Activated CD8-positive, alpha-beta memory T cell treated with anti-CD3 and anti-CD28 coated beads for 1 hour (primary cell): ENCODE results near the gene SRCAP.
A peak's percentile ranks its signal among the peaks of the same experiment; 100 is the strongest.

ENCODE experiments used
- DNase-seq, 2 donors: peaks; one replicate each; pipeline ENCODE4 v3.0.0-alpha.2; 2020; ENCODE audit warnings: low read depth in 1 of 2; ENCODE audit errors: extremely low read depth in 1 of 2

Gene SRCAP

GRCh38 chr16:30773826-30774225, 74.9 kb downstream of the SRCAP start:
- no peak for DNase-seq

DNA sequence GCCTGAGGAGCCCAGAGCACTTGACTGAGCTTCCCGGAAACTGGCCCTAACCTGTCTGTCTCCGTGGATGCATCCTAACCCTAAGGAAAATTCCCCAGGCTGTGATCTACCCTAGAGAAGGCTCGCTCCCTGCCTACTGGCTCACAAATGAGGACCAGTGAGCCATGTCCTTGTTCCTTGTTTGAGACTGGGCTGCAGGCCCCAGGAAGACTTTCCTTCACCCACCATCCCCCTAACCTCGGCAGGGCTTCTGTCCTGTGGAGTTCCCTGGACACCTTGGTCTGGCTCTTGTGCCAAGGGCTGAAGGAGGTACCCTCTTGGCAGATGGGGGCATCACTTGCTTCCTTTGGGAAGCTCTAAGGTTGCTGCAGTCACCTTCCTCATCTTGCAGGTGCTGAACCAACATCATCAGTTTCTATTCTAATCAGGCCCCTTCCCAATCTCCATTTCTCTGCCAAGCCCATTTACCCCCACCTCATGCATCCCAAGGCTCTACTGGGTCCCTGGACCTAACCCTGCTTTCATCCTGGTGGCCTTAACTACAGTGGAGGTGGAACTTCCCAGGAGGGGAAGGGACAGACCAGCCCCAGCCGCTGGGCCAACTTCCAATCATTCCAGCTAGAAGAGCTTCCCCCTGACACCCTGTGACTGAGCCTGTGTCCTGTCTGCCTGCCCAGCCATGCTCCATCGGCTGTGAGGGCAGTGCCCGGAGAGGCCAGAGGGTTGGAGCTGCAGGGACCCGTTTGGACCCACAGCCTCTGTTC, 75.6 kb downstream of the SRCAP start:
- DNase-seq: no peak

- DNase-seq: no peak
Measured at GRCh38 chr16:30775131-30775391, 76.1 kb downstream of the SRCAP start.

GRCh38 chr16:30775392-30776188, 76.6 kb downstream of the SRCAP start:
- DNase-seq: peak in 1 of 2 donors; percentile 32

GRCh38 chr16:30777591-30778297, 78.8 kb downstream of the SRCAP start:
- no peak for DNase-seq

DNA sequence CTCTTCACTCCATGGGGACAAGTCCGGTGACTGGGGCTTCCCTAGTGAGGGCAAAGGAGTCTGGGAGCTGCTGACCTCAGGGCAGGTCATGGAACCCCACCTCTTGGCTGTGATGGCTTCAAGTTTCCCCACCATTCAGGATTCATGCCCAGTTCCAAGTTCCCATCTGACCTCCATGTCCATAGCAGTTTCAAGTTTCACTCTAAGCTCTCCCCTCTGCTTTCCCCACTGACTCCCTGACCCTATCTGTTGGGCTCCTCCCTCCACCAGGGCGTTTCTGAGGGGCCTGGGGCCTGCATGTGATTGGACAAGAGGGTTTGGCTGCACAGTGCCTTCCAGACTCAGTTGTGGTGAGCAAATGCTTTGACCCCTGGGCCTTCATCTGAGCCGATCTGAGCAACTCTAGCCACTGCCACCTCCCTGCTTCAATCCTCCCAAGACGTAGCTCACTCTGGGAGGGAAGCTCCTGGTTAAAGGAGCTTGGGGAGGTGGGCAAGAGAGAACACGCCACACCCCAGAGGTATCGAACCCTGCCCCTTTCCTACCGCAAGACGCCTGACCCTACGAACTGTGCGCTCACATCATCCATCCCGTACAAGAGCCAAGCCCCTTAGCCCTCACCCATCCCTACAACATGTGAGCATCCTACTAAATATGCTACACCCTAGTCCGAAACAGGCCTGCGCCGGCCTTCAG, 79.7 kb downstream of the SRCAP start:
- DNase-seq: no peak

GRCh38 chr16:30779596-30779995, 80.6 kb downstream of the SRCAP start:
- no peak for DNase-seq

- DNase-seq: no peak
Measured at GRCh38 chr16:30780021-30780420, 81.0 kb downstream of the SRCAP start.

DNA sequence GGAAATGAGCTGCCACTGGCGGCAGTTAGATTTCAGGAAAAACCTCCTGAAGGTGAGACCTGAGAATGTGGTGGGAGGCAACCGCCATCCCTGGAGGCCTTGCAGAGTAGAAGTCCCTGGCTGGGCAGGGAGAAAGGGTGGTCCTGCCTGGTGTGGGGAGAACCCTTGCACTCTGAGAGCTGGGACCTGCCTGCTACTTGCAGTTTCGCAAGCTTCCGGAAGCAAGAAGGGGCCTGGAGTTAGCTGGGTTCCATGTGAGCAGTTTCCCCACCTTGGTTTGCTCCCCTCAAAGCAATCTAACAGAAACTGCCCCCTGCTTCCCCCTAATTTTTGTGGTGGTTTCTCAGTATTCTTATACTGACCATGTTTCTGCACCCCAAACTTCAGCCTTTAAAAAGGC, 81.6 kb downstream of the SRCAP start:
- no peak for DNase-seq

GRCh38 chr16:30782486-30783279, 83.7 kb downstream of the SRCAP start:
- no peak for DNase-seq

DNA sequence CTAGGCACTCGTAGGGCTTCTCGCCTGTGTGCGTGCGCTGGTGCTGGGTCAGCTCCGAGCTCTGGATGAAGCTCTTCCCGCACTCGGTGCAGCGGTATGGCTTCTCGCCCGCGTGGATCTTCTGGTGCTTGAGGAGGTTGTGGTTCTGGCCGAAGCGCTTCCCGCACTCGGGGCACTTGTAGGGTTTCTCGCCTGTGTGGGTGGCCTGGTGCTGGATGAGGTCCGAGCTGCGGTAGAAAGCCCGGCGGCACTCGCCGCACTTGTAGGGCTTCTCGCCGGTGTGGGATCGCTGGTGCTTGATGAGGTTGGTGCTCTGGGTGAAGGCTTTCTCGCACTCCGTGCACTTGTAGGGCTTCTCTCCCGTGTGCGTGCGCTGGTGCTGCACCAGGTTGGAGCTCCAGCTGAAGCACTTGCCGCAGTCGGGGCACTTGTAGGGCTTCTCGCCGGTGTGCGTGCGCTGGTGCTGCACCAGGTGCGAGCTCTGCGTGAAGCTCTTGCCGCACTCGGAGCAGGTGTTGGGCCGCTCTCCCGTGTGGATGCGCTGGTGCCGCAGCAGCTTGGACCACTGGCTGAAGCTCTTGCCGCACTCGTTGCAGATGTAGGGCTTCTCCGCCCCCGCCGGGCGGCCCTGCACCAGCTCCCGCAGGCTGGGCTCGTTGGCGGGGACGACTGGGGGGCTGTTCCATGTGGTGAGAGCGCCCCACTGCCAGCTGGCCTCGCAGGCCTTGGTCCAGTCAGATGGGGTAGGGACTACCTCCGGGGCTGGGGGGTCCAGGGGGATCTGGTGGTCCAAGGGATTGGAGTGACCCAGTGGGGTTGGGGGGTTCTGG, 84.5 kb downstream of the SRCAP start:
- no peak for DNase-seq

GRCh38 chr16:30784215-30784614, 85.2 kb downstream of the SRCAP start:
- no peak for DNase-seq

DNA sequence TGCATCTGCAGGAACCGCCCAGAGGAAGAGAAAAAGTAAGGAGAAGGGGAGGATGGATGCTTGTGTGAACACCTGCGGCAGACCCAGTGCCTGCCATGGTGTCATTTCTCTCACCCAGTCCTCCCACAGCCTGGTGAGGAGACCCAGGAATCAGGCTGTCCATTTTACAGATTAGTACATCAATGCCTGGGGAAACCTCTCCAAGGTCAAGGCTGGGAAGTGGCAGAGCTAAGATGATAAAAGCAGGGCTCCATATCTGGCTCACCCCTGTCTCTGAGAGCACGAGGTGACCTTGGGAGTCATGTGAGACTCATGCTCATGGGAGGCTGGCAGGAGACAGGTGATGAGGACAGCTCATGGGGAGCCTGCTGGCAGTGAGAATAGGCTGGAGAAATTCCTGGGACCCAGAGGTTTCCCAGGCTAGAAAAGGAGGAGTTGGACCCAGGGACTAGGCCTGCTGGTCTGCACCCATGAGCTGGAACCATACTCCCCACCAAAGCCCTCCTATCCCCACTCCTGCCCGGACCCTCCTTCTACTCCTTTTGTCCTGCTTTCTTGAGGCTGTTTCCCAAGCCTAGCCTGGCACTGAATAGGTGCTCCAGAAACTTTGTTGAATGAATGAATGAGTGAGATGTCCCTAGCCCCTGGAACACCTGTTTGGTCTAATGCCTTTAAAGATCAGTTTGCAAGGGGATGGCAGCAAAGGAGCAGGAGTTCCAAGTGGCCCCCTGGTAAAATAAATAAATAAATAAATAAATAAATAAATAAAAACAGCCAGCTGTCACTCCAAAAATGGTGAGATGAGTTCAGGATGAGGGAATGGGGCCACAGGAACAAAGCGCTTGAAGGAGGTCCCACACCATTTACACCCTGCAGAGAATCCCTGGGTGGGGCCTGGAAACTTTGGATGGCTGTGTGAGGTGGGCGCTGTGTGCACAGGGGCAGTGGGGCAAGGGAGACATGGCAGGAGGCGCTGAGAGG, 86.4 kb downstream of the SRCAP start:
- DNase-seq: no peak

DNA sequence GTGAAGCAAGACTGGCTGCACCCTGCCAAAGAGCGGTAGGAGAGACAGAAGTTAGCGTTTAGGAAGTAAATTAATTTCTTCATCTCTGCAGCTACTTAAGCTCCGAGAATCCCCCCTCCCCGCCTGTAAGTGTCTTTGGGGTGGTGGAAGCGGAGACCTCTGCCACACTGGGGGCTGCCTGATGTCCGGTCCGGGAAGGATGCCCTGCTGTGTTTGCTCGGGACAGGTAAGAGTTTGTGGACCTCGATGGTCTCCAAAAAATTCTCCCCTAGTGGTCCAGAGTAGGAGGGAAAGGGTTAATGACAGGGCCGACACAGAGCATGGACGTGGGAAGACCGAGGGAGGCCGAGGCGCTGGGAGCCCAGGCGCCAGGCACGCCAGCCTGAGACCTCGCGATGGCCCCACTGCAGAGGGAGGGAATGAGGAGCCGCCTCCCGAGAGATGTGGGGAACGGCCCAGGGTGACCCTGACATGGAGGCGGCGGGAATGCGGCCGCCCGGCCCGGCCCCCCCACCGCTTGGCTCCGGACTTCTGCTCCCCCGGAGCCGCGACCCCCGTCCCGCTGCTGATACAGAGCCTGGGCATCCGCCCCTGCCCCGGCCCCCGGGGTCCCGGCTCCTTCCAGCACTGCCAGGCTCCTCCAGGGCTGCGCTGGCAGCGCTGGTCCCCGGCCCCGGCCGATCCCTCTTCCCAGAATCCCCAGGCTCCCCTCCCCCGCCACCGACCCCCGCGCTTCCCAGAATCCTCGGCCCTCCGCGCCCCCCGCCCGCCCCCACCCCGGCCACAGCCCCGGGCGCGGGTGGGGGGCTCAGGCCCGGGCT, 87.4 kb downstream of the SRCAP start:
- no peak for DNase-seq

DNA sequence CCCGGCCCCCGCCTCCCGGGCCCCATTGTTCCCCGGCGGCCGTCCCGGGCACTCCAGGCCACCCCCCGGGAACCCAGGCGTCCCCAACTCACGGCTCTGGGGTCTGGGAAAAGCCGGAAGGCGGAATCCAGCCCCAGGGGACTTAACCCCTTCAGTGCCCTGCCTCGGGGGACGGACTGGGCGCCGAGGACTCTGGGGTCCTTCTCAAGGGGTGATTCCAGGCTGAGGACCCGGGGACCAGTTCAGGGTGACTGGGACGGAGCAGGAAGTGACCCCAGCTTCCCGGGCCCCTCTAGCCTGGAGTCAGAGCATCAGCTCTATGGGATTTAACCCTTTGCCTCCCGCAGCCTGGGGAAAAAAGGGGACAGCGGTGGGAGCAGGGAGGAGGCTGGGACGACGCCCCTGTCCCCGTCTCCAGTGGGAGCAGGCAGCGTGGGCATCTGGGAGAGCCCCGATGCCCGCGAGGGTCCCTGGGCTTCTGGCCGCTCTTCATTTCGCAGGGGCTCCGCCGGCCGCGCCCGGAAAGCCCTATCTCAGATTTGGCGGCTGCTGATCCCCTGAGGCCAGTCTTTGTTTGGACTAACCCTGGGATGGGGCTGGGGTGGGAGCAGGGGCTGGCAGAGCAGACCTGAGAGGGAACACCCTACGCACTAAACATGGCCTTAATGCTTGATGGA, 88.1 kb downstream of the SRCAP start, which contains the start of gene ZNF629:
TSS of gene ZNF629 (minus strand) at position 270 of the 677 bp plus-strand sequence. CDS start 2,723 bp downstream, outside the sequence.
- no peak for DNase-seq

DNA sequence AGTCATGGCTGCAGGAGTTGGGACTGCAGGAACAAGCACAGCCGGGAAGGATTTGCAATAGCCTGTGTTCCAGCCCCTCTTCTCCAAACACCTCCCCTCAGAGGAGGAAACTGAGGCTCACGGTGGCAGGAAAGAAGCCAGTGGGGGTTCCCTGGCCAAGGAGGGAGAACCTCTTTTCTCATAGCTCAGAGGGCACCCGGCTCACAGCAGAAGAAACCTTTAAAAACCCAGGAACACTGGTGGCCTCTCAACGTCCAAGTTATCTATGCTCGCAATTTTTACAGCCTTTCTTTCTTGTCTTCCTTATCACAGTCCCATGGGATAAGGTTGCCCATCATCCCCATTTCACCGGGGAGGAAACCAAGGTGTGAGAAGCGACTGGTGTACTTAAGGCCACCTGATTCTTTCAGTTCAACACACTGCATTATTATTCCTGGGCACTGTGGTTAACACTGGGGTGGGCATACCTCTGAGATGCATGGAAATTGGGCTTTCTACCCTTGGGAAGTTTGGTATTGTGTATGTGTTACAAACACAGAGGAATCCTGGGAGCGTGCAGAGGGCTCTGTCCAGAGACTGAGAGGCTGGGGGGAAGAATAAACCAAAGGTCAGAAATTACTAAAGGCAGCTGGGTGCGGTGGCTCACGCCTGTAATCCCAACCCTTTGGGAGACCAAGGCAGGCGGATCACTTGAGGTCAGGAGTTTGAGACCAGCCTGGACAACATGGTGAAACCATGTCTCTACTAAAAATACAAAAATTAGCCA, 88.8 kb downstream of the SRCAP start:
- no peak for DNase-seq
